K562 (cell line): ENCODE data around the gene SLX4IP. TPM values are rescaled to one million over a fixed set of nuclear protein-coding genes. Genes with fewer than 3 reads are reported as not detected.
A peak's percentile ranks its signal among the peaks of the same experiment; 100 is the strongest.

Source experiments
- CTBP1 ChIP-seq: fragments of 450-650 bp; IDR thresholded peaks from 2 replicates; pipeline ENCODE4 v1.6.1; 2016; ENCODE audit warnings: borderline replicate concordance
- GATA2 ChIP-seq: sonication (generic); formaldehyde crosslinking; IDR thresholded peaks from 2 replicates; pipeline ENCODE4 v1.4.0; 2020; ENCODE audit warnings: mild to moderate bottlenecking, missing genetic modification reagents
- ILK ChIP-seq: fragments of 450-650 bp; IDR thresholded peaks from 2 replicates; pipeline ENCODE4 v1.6.1; 2016; ENCODE audit warnings: missing genetic modification characterization, low read depth, mild to moderate bottlenecking, missing compliant biosample characterization, moderate library complexity, borderline replicate concordance
- JUND ChIP-seq, 2 experiments: IDR thresholded peaks; 2 replicates in 1 of 2; 3 replicates in 1 of 2; pipeline ENCODE4 v1.6.1; 2011; ENCODE audit warnings: borderline replicate concordance in 2 of 2, low read depth in 2 of 2, low read length in 2 of 2, improper control_type of control experiment in 1 of 2, missing biosample characterization in 1 of 2, missing genetic modification characterization in 1 of 2, missing genetic modification reagents in 1 of 2
- KHSRP ChIP-seq: fragments of 450-650 bp; IDR thresholded peaks from 2 replicates; pipeline ENCODE4 v1.6.1; 2017
- SMARCA5 ChIP-seq: fragments of 450-650 bp; IDR thresholded peaks from 2 replicates; pipeline ENCODE4 v1.6.1; 2016
- SMARCB1 ChIP-seq: IDR thresholded peaks from 2 replicates; pipeline ENCODE4 v1.6.1; 2011; ENCODE audit warnings: improper control_type of control experiment, low read depth; ENCODE audit not compliant: insufficient read length
- SREBF1 ChIP-seq: fragments of 150-350 bp; IDR thresholded peaks from 2 replicates; pipeline ENCODE4 v1.6.1; 2014; ENCODE audit warnings: antibody characterized with exemption, low read depth, low read length, borderline replicate concordance
- TAF15 ChIP-seq: fragments of 200-400 bp; formaldehyde crosslinking; IDR thresholded peaks from 2 replicates; pipeline ENCODE4 v1.6.1; 2017; ENCODE audit warnings: mild to moderate bottlenecking, low read depth, low read length, moderate library complexity
- THRAP3 ChIP-seq: fragments of 450-650 bp; IDR thresholded peaks from 2 replicates; pipeline ENCODE4 v1.6.1; 2016; ENCODE audit warnings: mild to moderate bottlenecking, inconsistent platforms, borderline replicate concordance
- ZNF766 ChIP-seq: fragments of 200-800 bp; sonication (Bioruptor generic); conservative IDR thresholded peaks from 2 replicates; pipeline ENCODE4 v1.6.1; 2016; ENCODE audit warnings: missing genetic modification characterization, missing compliant biosample characterization
- polyA plus RNA-seq, 8 experiments: library from polyadenylated mRNA; depleted of rRNA in 4 of 8; stranded (reverse) in 5 of 8; unstranded in 3 of 8; fragments of >200 nt; fragmentation: Nextera tagmentation in 2 of 8; fragmentation: Illumina TruSeq in 1 of 8; extraction: Ambion mirVana in 2 of 8; extraction: Trizol in 1 of 8; gene quantifications; 2 replicates each; pipeline versions ENCODE4 v1.2.1 to v1.2.3, GENCODE V29; 2011 to 2014; ENCODE audit warnings: inconsistent platforms in 1 of 8, missing spikeins in 1 of 8
- total RNA-seq, 7 experiments: library from RNA; depleted of rRNA in 6 of 7; stranded (reverse); fragments of >200 nt in 6 of 7; fragmentation: Illumina TruSeq in 2 of 7; extraction: Trizol in 2 of 7; gene quantifications; 2 replicates each; pipeline versions ENCODE4 v1.2.1 to v1.2.3, GENCODE V29; 2011 to 2021; ENCODE audit warnings: low replicate concordance in 1 of 7
- TF ChIP-seq, protein P1 (sequence below), 2 experiments: IDR thresholded peaks in 1 of 2; conservative IDR thresholded peaks in 1 of 2; 2 replicates each; pipeline ENCODE4 v1.6.1; 2016; ENCODE audit warnings: low read depth in 2 of 2, mild to moderate bottlenecking in 1 of 2, missing compliant biosample characterization in 1 of 2, missing genetic modification characterization in 1 of 2, moderate library complexity in 1 of 2
- TF ChIP-seq, protein P2 (sequence below): fragments of 450-650 bp; IDR thresholded peaks from 2 replicates; pipeline ENCODE4 v1.7.0; 2016; ENCODE audit warnings: borderline replicate concordance
- TF ChIP-seq, protein P3 (sequence below): fragments of 450-650 bp; IDR thresholded peaks from 2 replicates; pipeline ENCODE4 v1.6.1; 2016

SLX4IP gene
- total and polyA plus RNA-seq, 9 of the 15 experiments (the other 6 are each of a cell fraction or from before 2014, with no cell fraction given) = 1.5 to 5.9 (median 3.5) TPM

DNA sequence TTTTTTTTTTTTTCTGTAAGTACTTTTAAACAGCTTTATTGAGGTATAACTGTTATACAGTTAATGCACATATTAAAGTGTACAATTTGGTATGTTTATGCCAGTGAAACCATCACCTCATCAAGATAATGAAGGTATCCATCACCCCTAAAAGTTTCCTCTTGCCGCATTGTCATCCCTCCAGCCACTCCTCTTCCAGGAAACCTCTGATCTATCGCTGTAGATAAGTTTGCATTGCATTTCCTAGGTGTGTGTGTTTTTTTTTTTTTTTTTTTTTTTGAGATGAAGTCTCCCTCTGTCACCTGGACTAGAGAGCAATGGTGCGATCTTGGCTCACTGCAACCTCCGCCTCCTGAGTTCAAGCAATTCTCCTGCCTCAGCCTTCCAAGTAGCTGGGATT lies 3.1 kb downstream of the SLX4IP start (continued):
- TF ChIP-seq, protein P1, sequence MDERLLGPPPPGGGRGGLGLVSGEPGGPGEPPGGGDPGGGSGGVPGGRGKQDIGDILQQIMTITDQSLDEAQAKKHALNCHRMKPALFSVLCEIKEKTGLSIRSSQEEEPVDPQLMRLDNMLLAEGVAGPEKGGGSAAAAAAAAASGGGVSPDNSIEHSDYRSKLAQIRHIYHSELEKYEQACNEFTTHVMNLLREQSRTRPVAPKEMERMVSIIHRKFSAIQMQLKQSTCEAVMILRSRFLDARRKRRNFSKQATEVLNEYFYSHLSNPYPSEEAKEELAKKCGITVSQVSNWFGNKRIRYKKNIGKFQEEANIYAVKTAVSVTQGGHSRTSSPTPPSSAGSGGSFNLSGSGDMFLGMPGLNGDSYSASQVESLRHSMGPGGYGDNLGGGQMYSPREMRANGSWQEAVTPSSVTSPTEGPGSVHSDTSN (CRISPR knock-in tag; IDR thresholded peaks at IDR 0.05; ENCODE audit: low read depth) = no peak
- TF ChIP-seq, protein P1 (tag; conservative IDR thresholded peaks at IDR 0.05; ENCODE audit: low read depth) = 0 out of 2 replicates have a peak, but pooled peaks have one; percentile 8
- TF ChIP-seq, protein P2, sequence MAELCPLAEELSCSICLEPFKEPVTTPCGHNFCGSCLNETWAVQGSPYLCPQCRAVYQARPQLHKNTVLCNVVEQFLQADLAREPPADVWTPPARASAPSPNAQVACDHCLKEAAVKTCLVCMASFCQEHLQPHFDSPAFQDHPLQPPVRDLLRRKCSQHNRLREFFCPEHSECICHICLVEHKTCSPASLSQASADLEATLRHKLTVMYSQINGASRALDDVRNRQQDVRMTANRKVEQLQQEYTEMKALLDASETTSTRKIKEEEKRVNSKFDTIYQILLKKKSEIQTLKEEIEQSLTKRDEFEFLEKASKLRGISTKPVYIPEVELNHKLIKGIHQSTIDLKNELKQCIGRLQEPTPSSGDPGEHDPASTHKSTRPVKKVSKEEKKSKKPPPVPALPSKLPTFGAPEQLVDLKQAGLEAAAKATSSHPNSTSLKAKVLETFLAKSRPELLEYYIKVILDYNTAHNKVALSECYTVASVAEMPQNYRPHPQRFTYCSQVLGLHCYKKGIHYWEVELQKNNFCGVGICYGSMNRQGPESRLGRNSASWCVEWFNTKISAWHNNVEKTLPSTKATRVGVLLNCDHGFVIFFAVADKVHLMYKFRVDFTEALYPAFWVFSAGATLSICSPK = no peak
- no peak for TF ChIP-seq TAF15
- no peak for TF ChIP-seq SREBF1
- TF ChIP-seq CTBP1 = peak; percentile 34; the same call in 1 of the 2 replicates
- TF ChIP-seq SMARCA5 = no peak
- TF ChIP-seq KHSRP = no peak
- no peak for TF ChIP-seq SMARCB1
- TF ChIP-seq, protein P3, sequence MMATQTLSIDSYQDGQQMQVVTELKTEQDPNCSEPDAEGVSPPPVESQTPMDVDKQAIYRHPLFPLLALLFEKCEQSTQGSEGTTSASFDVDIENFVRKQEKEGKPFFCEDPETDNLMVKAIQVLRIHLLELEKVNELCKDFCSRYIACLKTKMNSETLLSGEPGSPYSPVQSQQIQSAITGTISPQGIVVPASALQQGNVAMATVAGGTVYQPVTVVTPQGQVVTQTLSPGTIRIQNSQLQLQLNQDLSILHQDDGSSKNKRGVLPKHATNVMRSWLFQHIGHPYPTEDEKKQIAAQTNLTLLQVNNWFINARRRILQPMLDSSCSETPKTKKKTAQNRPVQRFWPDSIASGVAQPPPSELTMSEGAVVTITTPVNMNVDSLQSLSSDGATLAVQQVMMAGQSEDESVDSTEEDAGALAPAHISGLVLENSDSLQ = peak; percentile 28; the same call in 1 of the 2 replicates
- 0 out of 2 replicates have a peak, but pooled peaks have one; percentile 10 for TF ChIP-seq JUND (IDR thresholded peaks at IDR 0.05; ENCODE audit: borderline replicate concordance, low read depth, low read length)
- TF ChIP-seq JUND (tag; IDR thresholded peaks at IDR 0.05; ENCODE audit: borderline replicate concordance, low read depth, low read length) = no peak; the same call in 2 of the 3 replicates
- TF ChIP-seq GATA2 = no peak
- TF ChIP-seq ILK = no peak
- peak; percentile 94 for TF ChIP-seq ZNF766
- TF ChIP-seq THRAP3 = no peak
